Endodermal cell (in vitro differentiated cells): ENCODE data around the gene CERS6. TPM values are rescaled to one million over a fixed set of nuclear protein-coding genes. Genes with fewer than 3 reads are reported as not detected.

Experiments
- DNase-seq: peaks from one replicate; pipeline ENCODE4 v3.0.0-alpha.2; 2017
- H3K27ac ChIP-seq: 2 replicates; pipeline ENCODE4 v1.5.1; 2013; ENCODE audit warnings: mild to moderate bottlenecking, low read depth, low read length, moderate library complexity
- H3K27me3 ChIP-seq: 2 replicates; pipeline ENCODE4 v1.6.1; 2013; ENCODE audit warnings: mild to moderate bottlenecking, low read length, moderate library complexity; ENCODE audit not compliant: insufficient read depth, control insufficient read depth, poor library complexity, severe bottlenecking
- H3K36me3 ChIP-seq: 2 replicates; pipeline ENCODE4 v1.7.0; 2013; ENCODE audit warnings: mild to moderate bottlenecking, low read length, moderate library complexity; ENCODE audit not compliant: control insufficient read depth, insufficient read depth
- H3K4me1 ChIP-seq: one replicate; pipeline ENCODE4 v1.7.0; 2013; ENCODE audit warnings: low read length; ENCODE audit not compliant: control insufficient read depth, insufficient read depth
- H3K4me3 ChIP-seq: 2 replicates; pipeline ENCODE4 v1.5.1; 2013; ENCODE audit warnings: mild to moderate bottlenecking, low read length, moderate library complexity
- H3K9ac ChIP-seq: 2 replicates; pipeline ENCODE4 v1.6.1; 2013; ENCODE audit warnings: mild to moderate bottlenecking, low read length, moderate library complexity; ENCODE audit not compliant: poor library complexity, severe bottlenecking; ENCODE audit errors: extremely low read depth
- H3K9me3 ChIP-seq: 2 replicates; pipeline ENCODE4 v1.6.1; 2013; ENCODE audit warnings: mild to moderate bottlenecking, low read length, moderate library complexity; ENCODE audit not compliant: control insufficient read depth
- H3K27ac Mint-ChIP-seq: 2 replicates; pipeline ENCODE4 v1.8.0; 2020; ENCODE audit warnings: mixed read lengths
- H3K27me3 Mint-ChIP-seq: 2 replicates; pipeline ENCODE4 v1.8.0; 2021; ENCODE audit warnings: mild to moderate bottlenecking, mixed read lengths; ENCODE audit not compliant: insufficient read depth
- H3K36me3 Mint-ChIP-seq: 2 replicates; pipeline ENCODE4 v1.8.0; 2020; ENCODE audit warnings: low read depth, mixed read lengths
- H3K4me1 Mint-ChIP-seq: 2 replicates; pipeline ENCODE4 v1.8.0; 2020; ENCODE audit warnings: mixed read lengths
- H3K4me3 Mint-ChIP-seq: 2 replicates; pipeline ENCODE4 v1.8.0; 2020; ENCODE audit warnings: mild to moderate bottlenecking, moderate library complexity, mixed read lengths
- H3K9me3 Mint-ChIP-seq: 2 replicates; pipeline ENCODE4 v1.8.0; 2020; ENCODE audit warnings: mild to moderate bottlenecking, mixed read lengths
- WGBS, 2 experiments: methylation state at CpG; one replicate each; pipeline versions ENCODE4 v1.1.5 to v1.1.7; 2013; ENCODE audit warnings: missing lambda C conversion rate in 2 of 2, mixed read lengths in 1 of 2; ENCODE audit not compliant: insufficient coverage in 1 of 2, insufficient read length in 1 of 2; 5-methylcytosine and 5-hydroxymethylcytosine counted together
- total RNA-seq, 2 donors: library from RNA; stranded (reverse); fragmentation: NEBNext Ultra II Directional in 1 of 2; extraction: Animal tissue kit (Norgen Biotek cat#: 25700) in 1 of 2; gene quantifications; 2 replicates in 1 of 2; 3 replicates in 1 of 2; pipeline ENCODE4 v1.2.1, GENCODE V29; 2021
- TF ChIP-seq, protein P1 (sequence below): fragments of 200-600 bp; sonication (generic); conservative IDR thresholded peaks from 2 replicates; pipeline ENCODE4 v1.5.0; 2021; ENCODE audit warnings: antibody characterized with exemption, mild to moderate bottlenecking

CERS6 gene
- total RNA-seq, 2 donors from 2014 or later: 41.3 to 52.0 TPM

DNA sequence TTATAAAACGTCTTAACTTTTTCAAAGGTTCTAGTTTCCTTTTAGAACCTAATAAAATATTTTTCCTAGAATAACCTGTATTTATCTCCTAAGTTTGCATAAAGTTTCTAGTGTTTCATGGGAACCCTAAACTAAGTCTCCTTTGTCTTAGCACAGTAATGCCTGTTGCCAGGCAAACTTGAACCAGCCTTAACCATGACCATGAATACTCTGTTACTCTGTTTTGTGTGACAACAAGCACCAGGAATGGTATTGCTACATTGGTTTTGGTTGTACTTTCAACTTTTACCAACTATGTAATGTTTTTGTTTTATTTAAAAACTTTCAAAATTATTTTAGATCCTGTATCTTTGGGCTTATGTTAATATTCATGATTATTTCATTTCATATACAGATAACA lies 137.6 kb downstream of the CERS6 start:
- H3K4me1 Mint-ChIP-seq: peaks cover 45% of the 10 kb centered on the region
- no peaks in the 10 kb centered on the region for H3K27me3 Mint-ChIP-seq
- H3K36me3 Mint-ChIP-seq: peaks cover 3% of the 10 kb centered on the region
- no peak overlapping the region for H3K4me3 Mint-ChIP-seq
- no peak for DNase-seq
- no peaks in the 10 kb centered on the region for H3K27me3 ChIP-seq
- TF ChIP-seq, protein P1, sequence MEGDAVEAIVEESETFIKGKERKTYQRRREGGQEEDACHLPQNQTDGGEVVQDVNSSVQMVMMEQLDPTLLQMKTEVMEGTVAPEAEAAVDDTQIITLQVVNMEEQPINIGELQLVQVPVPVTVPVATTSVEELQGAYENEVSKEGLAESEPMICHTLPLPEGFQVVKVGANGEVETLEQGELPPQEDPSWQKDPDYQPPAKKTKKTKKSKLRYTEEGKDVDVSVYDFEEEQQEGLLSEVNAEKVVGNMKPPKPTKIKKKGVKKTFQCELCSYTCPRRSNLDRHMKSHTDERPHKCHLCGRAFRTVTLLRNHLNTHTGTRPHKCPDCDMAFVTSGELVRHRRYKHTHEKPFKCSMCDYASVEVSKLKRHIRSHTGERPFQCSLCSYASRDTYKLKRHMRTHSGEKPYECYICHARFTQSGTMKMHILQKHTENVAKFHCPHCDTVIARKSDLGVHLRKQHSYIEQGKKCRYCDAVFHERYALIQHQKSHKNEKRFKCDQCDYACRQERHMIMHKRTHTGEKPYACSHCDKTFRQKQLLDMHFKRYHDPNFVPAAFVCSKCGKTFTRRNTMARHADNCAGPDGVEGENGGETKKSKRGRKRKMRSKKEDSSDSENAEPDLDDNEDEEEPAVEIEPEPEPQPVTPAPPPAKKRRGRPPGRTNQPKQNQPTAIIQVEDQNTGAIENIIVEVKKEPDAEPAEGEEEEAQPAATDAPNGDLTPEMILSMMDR: no peak
- H3K9me3 ChIP-seq: no peaks in the 10 kb centered on the region
- H3K9me3 Mint-ChIP-seq: no peaks in the 10 kb centered on the region
- no peak overlapping the region for H3K9ac ChIP-seq
- H3K27ac ChIP-seq: no peak overlapping the region
- 78% methylated on average over 1 of the region's 1 CpG; no CpG with 5 or more reads in 1 of the 2 experiments for WGBS, 2 experiments
- H3K36me3 ChIP-seq: no peaks in the 10 kb centered on the region
- H3K4me1 ChIP-seq: peaks cover 3% of the 10 kb centered on the region
- no peak overlapping the region for H3K4me3 ChIP-seq
- H3K27ac Mint-ChIP-seq: no peak overlapping the region

DNA sequence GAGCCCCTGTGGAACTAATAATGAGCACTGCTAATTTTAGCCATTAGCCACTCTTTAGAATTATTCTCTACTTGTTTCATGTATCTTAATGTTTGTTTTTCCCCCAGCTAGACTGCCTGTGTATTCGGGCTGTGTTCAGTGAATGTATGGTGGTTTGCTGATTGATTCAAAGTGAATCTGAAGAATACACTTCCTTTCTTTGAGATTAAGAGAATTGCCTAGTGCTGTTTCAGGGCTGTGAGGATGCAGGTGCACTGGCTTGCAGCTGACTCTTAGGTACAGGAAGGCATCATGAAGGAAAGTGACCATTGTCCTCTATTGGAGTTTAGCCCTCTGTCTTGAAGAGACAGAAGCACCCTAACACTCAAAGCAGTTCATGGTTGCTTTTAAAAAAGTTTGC lies 138.7 kb downstream of the CERS6 start:
- H3K36me3 Mint-ChIP-seq: peaks cover 3% of the 10 kb centered on the region
- no peak overlapping the region for H3K4me3 ChIP-seq
- H3K27me3 Mint-ChIP-seq: no peaks in the 10 kb centered on the region
- H3K27me3 ChIP-seq: no peaks in the 10 kb centered on the region
- H3K9me3 ChIP-seq: no peaks in the 10 kb centered on the region
- peaks cover 3% of the 10 kb centered on the region for H3K4me1 ChIP-seq
- H3K4me1 Mint-ChIP-seq: peaks cover 46% of the 10 kb centered on the region
- no peaks in the 10 kb centered on the region for H3K36me3 ChIP-seq
- H3K27ac ChIP-seq: no peak overlapping the region
- no peaks in the 10 kb centered on the region for H3K9me3 Mint-ChIP-seq
- TF ChIP-seq, protein P1: no peak
- no peak overlapping the region for H3K27ac Mint-ChIP-seq
- no peak overlapping the region for H3K9ac ChIP-seq
- 86% methylated on average over 1 of the region's 1 CpG; no CpG with 5 or more reads in 1 of the 2 experiments for WGBS, 2 experiments
- H3K4me3 Mint-ChIP-seq: no peak overlapping the region
- no peak for DNase-seq

- Mint-ChIP-seq H3K36me3 (peaks cover 7% of the 10 kb centered on the region), H3K4me3 (no peak overlapping the region), H3K9me3 (no peaks in the 10 kb centered on the region), H3K27ac (no peak overlapping the region), H3K27me3 (no peaks in the 10 kb centered on the region), H3K4me1 (peaks cover 41% of the 10 kb centered on the region)
- Histone ChIP-seq H3K4me3 (no peak overlapping the region), H3K4me1 (peaks cover 3% of the 10 kb centered on the region), H3K36me3 (no peaks in the 10 kb centered on the region), H3K27me3 (no peaks in the 10 kb centered on the region), H3K27ac (no peak overlapping the region), H3K9ac (no peak overlapping the region), H3K9me3 (no peaks in the 10 kb centered on the region)
- 92 to 96% methylated on average over 3 to 6 of the region's 6 CpGs for WGBS, 2 experiments
- DNase-seq: no peak
- TF ChIP-seq, protein P1: no peak
Observed at GRCh38 chr2:168596881-168597655, 141.0 kb downstream of the CERS6 start.
